HepG2 (cell line): ENCODE results near the gene ZNF554. TPM values are rescaled to one million over a fixed set of nuclear protein-coding genes. Genes with fewer than 3 reads are reported as not detected.
A peak's percentile ranks its signal among the peaks of the same experiment; 100 is the strongest.

Source experiments
- ATAC-seq: fragments of 200-7000 bp; cut with Tn5 transposase; 3 replicates; pipeline ENCODE4 v1.9.1; 2020; ENCODE audit warnings: mild to moderate bottlenecking, moderate library complexity
- BruUV-seq: library from RNA; stranded (reverse); fragments of 400-500 nt; replicated peaks from 2 replicates; lab custom pipeline; 2021; lab: Mats Ljungman, UMichigan
- CTCF ChIA-PET: fragments of 300-600 bp; formaldehyde crosslinking; extraction: SDS; loops from one replicate; lab custom pipeline; 2021; ENCODE audit warnings: low total read pairs, inconsistent platforms, low intra/inter-chr PET ratio; lab: Yijun Ruan, JAX
- POLR2A ChIA-PET: fragments of 350-600 bp; sonication (Branson Sonifier 250); formaldehyde crosslinking; loops from one replicate; lab custom pipeline; 2020; ENCODE audit warnings: antibody characterized with exemption, inconsistent platforms; lab: Yijun Ruan, JAX
- DNase-seq: peaks from one replicate; pipeline ENCODE4 v3.0.0-alpha.2; 2015; ENCODE audit warnings: low spot score
- FAIRE-seq: peaks from 3 replicates; lab custom pipeline; 2011; peaks lifted over from hg19 to GRCh38; lab: Jason Lieb, UNC
- H2AFZ ChIP-seq: one replicate; pipeline ENCODE4 v1.6.1; 2011; ENCODE audit warnings: low read length, inconsistent platforms
- H3K27ac ChIP-seq: fragments of 300-600 bp; 3 replicates; pipeline ENCODE4 v1.8.0; 2011; ENCODE audit warnings: mixed run types, mild to moderate bottlenecking, mixed read lengths, low read length, inconsistent platforms; ENCODE audit not compliant: insufficient read depth; ENCODE audit errors: extremely low read length
- H3K27me3 ChIP-seq, 2 experiments: fragments of 200-600 bp in 1 of 2; 2 replicates in 1 of 2; 3 replicates in 1 of 2; pipeline versions ENCODE4 v1.6.0 to v1.8.0; 2011; ENCODE audit warnings: low read length in 2 of 2, mild to moderate bottlenecking in 2 of 2, moderate library complexity in 2 of 2, inconsistent platforms in 1 of 2; ENCODE audit not compliant: insufficient read depth in 2 of 2, control insufficient read depth in 1 of 2
- H3K36me3 ChIP-seq, 2 experiments: fragments of 200-600 bp in 1 of 2; replicated peaks in 1 of 2; 2 replicates in 1 of 2; 3 replicates in 1 of 2; pipeline versions ENCODE4 v1.5.1 to v1.8.0; 2011; ENCODE audit warnings: low read length in 2 of 2, inconsistent platforms in 1 of 2; ENCODE audit not compliant: insufficient read depth in 2 of 2, control insufficient read depth in 1 of 2
- H3K4me1 ChIP-seq: 2 replicates; pipeline ENCODE4 v1.5.1; 2012; ENCODE audit warnings: low read length, inconsistent platforms; ENCODE audit not compliant: insufficient read depth
- H3K4me2 ChIP-seq: 2 replicates; pipeline ENCODE4 v1.6.0; 2011; ENCODE audit warnings: low read depth, low read length, inconsistent platforms
- H3K4me3 ChIP-seq, 3 experiments: fragments of 200-600 bp in 1 of 3; sonication (generic), shearing (Covaris generic) in 1 of 3; replicated peaks in 1 of 3; 2 replicates each; pipeline ENCODE4 v1.5.1; 2011 to 2016; ENCODE audit warnings: low read length in 3 of 3, inconsistent platforms in 2 of 3, low read depth in 2 of 3, mild to moderate bottlenecking in 2 of 3, control low read depth in 1 of 3, mixed read lengths in 1 of 3; ENCODE audit not compliant: insufficient read depth in 1 of 3
- H3K79me2 ChIP-seq: one replicate; pipeline ENCODE4 v1.6.1; 2011; ENCODE audit warnings: low read length, inconsistent platforms; ENCODE audit not compliant: insufficient read depth
- H3K9ac ChIP-seq: 2 replicates; pipeline ENCODE4 v1.6.0; 2011; ENCODE audit warnings: mild to moderate bottlenecking, low read depth, low read length, inconsistent platforms; ENCODE audit not compliant: insufficient read depth
- H3K9me3 ChIP-seq: 2 replicates; pipeline ENCODE4 v1.5.1; 2012; ENCODE audit warnings: mild to moderate bottlenecking, low read length
- H4K20me1 ChIP-seq: 2 replicates; pipeline ENCODE4 v1.6.0; 2011; ENCODE audit warnings: inconsistent platforms, mild to moderate bottlenecking, low read length, moderate library complexity; ENCODE audit not compliant: insufficient read depth
- ETV5 ChIP-seq: IDR thresholded peaks from 2 replicates; pipeline ENCODE4 v1.6.1; 2018; ENCODE audit warnings: missing biosample characterization, missing genetic modification reagents, inconsistent platforms, borderline replicate concordance
- FOSL2 ChIP-seq: sonication (generic); formaldehyde crosslinking; IDR thresholded peaks from 2 replicates; pipeline ENCODE4 v1.4.0; 2020; ENCODE audit warnings: missing genetic modification reagents
- GABPA ChIP-seq, 2 experiments: IDR thresholded peaks; 2 replicates each; pipeline ENCODE4 v1.6.1; 2011 to 2016; ENCODE audit warnings: low read depth in 2 of 2, low read length in 1 of 2, missing biosample characterization in 1 of 2, missing genetic modification characterization in 1 of 2
- GPN1 ChIP-seq: sonication (generic); formaldehyde crosslinking; IDR thresholded peaks from 2 replicates; pipeline ENCODE4 v1.5.1; 2020; ENCODE audit warnings: missing genetic modification reagents, borderline replicate concordance
- HDAC1 ChIP-seq: sonication (generic); formaldehyde crosslinking; IDR thresholded peaks from 2 replicates; pipeline ENCODE4 v1.5.1; 2020; ENCODE audit warnings: mild to moderate bottlenecking, missing genetic modification reagents
- MED1 ChIP-seq: sonication (generic); formaldehyde crosslinking; IDR thresholded peaks from 2 replicates; pipeline ENCODE4 v1.4.0; 2020; ENCODE audit warnings: missing genetic modification reagents
- NRL ChIP-seq: sonication (generic); formaldehyde crosslinking; IDR thresholded peaks from 2 replicates; pipeline ENCODE4 v1.5.0; 2020; ENCODE audit warnings: missing genetic modification reagents, mild to moderate bottlenecking, moderate library complexity, borderline replicate concordance
- POLR2A ChIP-seq, 2 experiments: IDR thresholded peaks; 2 replicates each; pipeline ENCODE4 v1.6.1; 2011; ENCODE audit warnings: low read depth in 2 of 2, low read length in 2 of 2, mild to moderate bottlenecking in 1 of 2, moderate library complexity in 1 of 2; ENCODE audit not compliant: insufficient read depth in 1 of 2
- RARA ChIP-seq: IDR thresholded peaks from 2 replicates; pipeline ENCODE4 v1.6.1; 2016; ENCODE audit warnings: missing genetic modification reagents, missing compliant biosample characterization
- SAP130 ChIP-seq: IDR thresholded peaks from 2 replicates; pipeline ENCODE4 v1.6.1; 2016; ENCODE audit warnings: low read depth
- ZFP82 ChIP-seq: sonication (generic); formaldehyde crosslinking; IDR thresholded peaks from 2 replicates; pipeline ENCODE4 v1.5.1; 2020; ENCODE audit warnings: mild to moderate bottlenecking, missing genetic modification reagents, borderline replicate concordance
- ZNF207 ChIP-seq: fragments of 450-650 bp; IDR thresholded peaks from 2 replicates; pipeline ENCODE4 v1.6.1; 2016; ENCODE audit warnings: antibody characterized with exemption, borderline replicate concordance
- ZNF253 ChIP-seq: sonication (generic); formaldehyde crosslinking; IDR thresholded peaks from 2 replicates; pipeline ENCODE4 v1.8.0; 2022; ENCODE audit warnings: mild to moderate bottlenecking, missing genetic modification reagents, borderline replicate concordance
- ZNF296 ChIP-seq: sonication (generic); formaldehyde crosslinking; conservative IDR thresholded peaks from 2 replicates; pipeline ENCODE4 v1.5.0; 2020; ENCODE audit warnings: mild to moderate bottlenecking, missing genetic modification reagents
- ZNF563 ChIP-seq: sonication (generic); formaldehyde crosslinking; IDR thresholded peaks from 2 replicates; pipeline ENCODE4 v1.8.0; 2022; ENCODE audit warnings: mild to moderate bottlenecking, moderate library complexity, missing genetic modification reagents
- ZNF891 ChIP-seq: sonication (generic); formaldehyde crosslinking; IDR thresholded peaks from 2 replicates; pipeline ENCODE4 v1.5.0; 2020; ENCODE audit warnings: mild to moderate bottlenecking, missing genetic modification reagents
- WGBS: methylation state at CpG from one replicate; pipeline ENCODE4 v1.1.6; 2017; ENCODE audit warnings: low lambda C conversion rate; 5-methylcytosine and 5-hydroxymethylcytosine counted together
- in situ Hi-C: cut with HindIII; loops from 2 replicates; pipeline ENCODE4 v1.10.0; 2017; ENCODE audit warnings: low pct_unique_long_range_greater_than_20kb; ENCODE audit not compliant: extremely low pct_ligation_motif_present
- intact Hi-C: fragments of 100-400 bp; cut with micrococcal nuclease; formaldehyde crosslinking; loops from one replicate; pipeline ENCODE4 v1.10.0; 2022; ENCODE audit not compliant: unreplicated experiment
- polyA plus RNA-seq, 8 experiments: library from polyadenylated mRNA; depleted of rRNA in 3 of 8; stranded (reverse) in 7 of 8; unstranded in 1 of 8; fragments of >200 nt; fragmentation: Illumina TruSeq in 4 of 8; extraction: Trizol in 4 of 8; gene quantifications; 2 replicates each; pipeline versions ENCODE4 v1.2.1 to v1.2.3, GENCODE V29; 2011 to 2016; ENCODE audit warnings: low read depth in 4 of 8, missing spikeins in 1 of 8, mixed read lengths in 1 of 8; ENCODE audit not compliant: insufficient read depth in 1 of 8
- total RNA-seq, 5 experiments: library from RNA; depleted of rRNA; stranded (reverse); fragments of >200 nt; fragmentation: Illumina TruSeq; extraction: Trizol; gene quantifications; 2 replicates each; pipeline ENCODE4 v1.2.3, GENCODE V29; 2016; ENCODE audit warnings: low read depth in 1 of 5
- TF ChIP-seq, protein P1 (sequence below): sonication (generic); IDR thresholded peaks from 2 replicates; pipeline ENCODE4 v1.6.1; 2016; ENCODE audit warnings: low read depth, borderline replicate concordance
- TF ChIP-seq, protein P2 (sequence below): sonication (generic); formaldehyde crosslinking; IDR thresholded peaks from 2 replicates; pipeline ENCODE4 v1.4.0; 2020; ENCODE audit warnings: missing genetic modification reagents
- TF ChIP-seq, protein P3 (sequence below): sonication (generic); formaldehyde crosslinking; IDR thresholded peaks from 2 replicates; pipeline ENCODE4 v1.4.0; 2020; ENCODE audit warnings: low read depth, mild to moderate bottlenecking, missing genetic modification reagents
- TF ChIP-seq, protein P4 (sequence below): sonication (generic); formaldehyde crosslinking; IDR thresholded peaks from 2 replicates; pipeline ENCODE4 v1.4.0; 2020; ENCODE audit warnings: missing genetic modification reagents

Gene ZNF554
- total and polyA plus RNA-seq, 2 of the 13 experiments (the other 11 are each of a cell fraction or from before 2014, with no cell fraction given), result 2.2 to 2.7 TPM

DNA sequence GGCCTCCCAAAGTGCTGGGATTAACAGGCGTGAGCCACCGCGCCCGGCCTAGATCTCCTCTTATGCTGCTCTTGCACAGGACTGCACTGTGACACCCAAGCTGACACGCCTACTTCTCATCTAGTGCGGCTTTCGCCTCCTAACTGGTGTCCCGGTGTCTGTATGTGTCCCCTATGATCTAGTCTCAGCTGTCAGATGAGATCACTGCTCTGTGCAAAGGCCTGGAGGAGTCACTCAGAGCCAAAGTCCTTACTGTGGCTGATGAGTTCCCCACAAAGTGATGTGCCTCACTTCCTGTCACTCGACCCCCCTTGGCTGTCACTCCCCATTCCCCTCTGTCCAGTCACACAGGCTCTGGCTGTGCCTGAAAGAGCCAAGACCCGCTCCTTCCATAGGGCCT is 50.0 kb downstream of the ZNF554 start:
- FAIRE-seq (peak; percentile 65), DNase-seq (peak; percentile 57), ATAC-seq (no peak; the same call in 2 of the 3 replicates)
- BruUV-seq, result no TSS peak
- ChIA-PET CTCF (no interaction called here), POLR2A (no interaction called here)
- peaks cover 25% of the 10 kb centered on the region for H3K79me2 ChIP-seq
- peak overlapping the region; percentile 2 for H3K27ac ChIP-seq
- H3K27me3 ChIP-seq, result no peaks in the 10 kb centered on the region
- H4K20me1 ChIP-seq, result peaks cover 2% of the 10 kb centered on the region; the same call in 1 of the 2 replicates
- no peak overlapping the region for H3K9ac ChIP-seq
- H3K4me3 ChIP-seq, result no peak overlapping the region
- H2AFZ ChIP-seq, result no peak overlapping the region
- H3K36me3 ChIP-seq, result peaks cover 4 to 8% of the 10 kb centered on the region in 2 experiments; a peak in 4 of 5 replicates
- WGBS, result 83% methylated on average over 10 of the region's 10 CpGs
- intact Hi-C loops (no loop called here), in situ Hi-C loops (loop anchor here (10.0 kb wide), 1 partner anchor 55 kb away; the partner anchor contains the start of gene ZNF554)
- peak overlapping the region; percentile 24; the same call in 1 of the 2 replicates for H3K4me2 ChIP-seq
- H3K9me3 ChIP-seq, result no peaks in the 10 kb centered on the region
- H3K4me1 ChIP-seq, result peaks cover 40% of the 10 kb centered on the region
- TF ChIP-seq HDAC1 (CRISPR knock-in tag) (peak; percentile 32; the same call in 1 of the 2 replicates), MED1 (CRISPR knock-in tag) (0 out of 2 replicates have a peak, but pooled peaks have one; percentile 26), ZNF891 (CRISPR knock-in tag) (0 out of 2 replicates have a peak, but pooled peaks have one; percentile 34), GPN1 (CRISPR knock-in tag) (no peak), ZNF207 (no peak), ZFP82 (CRISPR knock-in tag) (0 out of 2 replicates have a peak, but pooled peaks have one; percentile 22), SAP130 (peak; percentile 87), FOSL2 (CRISPR knock-in tag) (peak; percentile 30; the same call in 1 of the 2 replicates), ZNF253 (no peak), ZNF296 (no peak), GABPA (IDR thresholded peaks at IDR 0.05; ENCODE audit: low read depth, low read length) (no peak), GABPA (CRISPR knock-in tag; IDR thresholded peaks at IDR 0.05; ENCODE audit: low read depth) (peak; percentile 56), ETV5 (peak; percentile 75; the same call in 1 of the 2 replicates), RARA (CRISPR knock-in tag) (0 out of 2 replicates have a peak, but pooled peaks have one; percentile 35), NRL (CRISPR knock-in tag) (peak; percentile 44; the same call in 1 of the 2 replicates), ZNF563 (CRISPR knock-in tag) (no peak), POLR2A (IDR thresholded peaks at IDR 0.05; ENCODE audit: insufficient read depth in 1 of 2, low read depth in 2 of 2, low read length in 2 of 2) (0 out of 4 replicates have a peak, but pooled peaks of 1 of the 2 experiments have one; percentile 20)
- TF ChIP-seq, protein P1, sequence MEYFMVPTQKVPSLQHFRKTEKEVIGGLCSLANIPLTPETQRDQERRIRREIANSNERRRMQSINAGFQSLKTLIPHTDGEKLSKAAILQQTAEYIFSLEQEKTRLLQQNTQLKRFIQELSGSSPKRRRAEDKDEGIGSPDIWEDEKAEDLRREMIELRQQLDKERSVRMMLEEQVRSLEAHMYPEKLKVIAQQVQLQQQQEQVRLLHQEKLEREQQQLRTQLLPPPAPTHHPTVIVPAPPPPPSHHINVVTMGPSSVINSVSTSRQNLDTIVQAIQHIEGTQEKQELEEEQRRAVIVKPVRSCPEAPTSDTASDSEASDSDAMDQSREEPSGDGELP, result peak; percentile 32; the same call in 1 of the 2 replicates
- TF ChIP-seq, protein P2, sequence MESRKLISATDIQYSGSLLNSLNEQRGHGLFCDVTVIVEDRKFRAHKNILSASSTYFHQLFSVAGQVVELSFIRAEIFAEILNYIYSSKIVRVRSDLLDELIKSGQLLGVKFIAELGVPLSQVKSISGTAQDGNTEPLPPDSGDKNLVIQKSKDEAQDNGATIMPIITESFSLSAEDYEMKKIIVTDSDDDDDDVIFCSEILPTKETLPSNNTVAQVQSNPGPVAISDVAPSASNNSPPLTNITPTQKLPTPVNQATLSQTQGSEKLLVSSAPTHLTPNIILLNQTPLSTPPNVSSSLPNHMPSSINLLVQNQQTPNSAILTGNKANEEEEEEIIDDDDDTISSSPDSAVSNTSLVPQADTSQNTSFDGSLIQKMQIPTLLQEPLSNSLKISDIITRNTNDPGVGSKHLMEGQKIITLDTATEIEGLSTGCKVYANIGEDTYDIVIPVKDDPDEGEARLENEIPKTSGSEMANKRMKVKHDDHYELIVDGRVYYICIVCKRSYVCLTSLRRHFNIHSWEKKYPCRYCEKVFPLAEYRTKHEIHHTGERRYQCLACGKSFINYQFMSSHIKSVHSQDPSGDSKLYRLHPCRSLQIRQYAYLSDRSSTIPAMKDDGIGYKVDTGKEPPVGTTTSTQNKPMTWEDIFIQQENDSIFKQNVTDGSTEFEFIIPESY (CRISPR knock-in tag), result 0 out of 2 replicates have a peak, but pooled peaks have one; percentile 36
- TF ChIP-seq, protein P3, sequence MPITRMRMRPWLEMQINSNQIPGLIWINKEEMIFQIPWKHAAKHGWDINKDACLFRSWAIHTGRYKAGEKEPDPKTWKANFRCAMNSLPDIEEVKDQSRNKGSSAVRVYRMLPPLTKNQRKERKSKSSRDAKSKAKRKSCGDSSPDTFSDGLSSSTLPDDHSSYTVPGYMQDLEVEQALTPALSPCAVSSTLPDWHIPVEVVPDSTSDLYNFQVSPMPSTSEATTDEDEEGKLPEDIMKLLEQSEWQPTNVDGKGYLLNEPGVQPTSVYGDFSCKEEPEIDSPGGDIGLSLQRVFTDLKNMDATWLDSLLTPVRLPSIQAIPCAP, result no peak
- TF ChIP-seq, protein P4, sequence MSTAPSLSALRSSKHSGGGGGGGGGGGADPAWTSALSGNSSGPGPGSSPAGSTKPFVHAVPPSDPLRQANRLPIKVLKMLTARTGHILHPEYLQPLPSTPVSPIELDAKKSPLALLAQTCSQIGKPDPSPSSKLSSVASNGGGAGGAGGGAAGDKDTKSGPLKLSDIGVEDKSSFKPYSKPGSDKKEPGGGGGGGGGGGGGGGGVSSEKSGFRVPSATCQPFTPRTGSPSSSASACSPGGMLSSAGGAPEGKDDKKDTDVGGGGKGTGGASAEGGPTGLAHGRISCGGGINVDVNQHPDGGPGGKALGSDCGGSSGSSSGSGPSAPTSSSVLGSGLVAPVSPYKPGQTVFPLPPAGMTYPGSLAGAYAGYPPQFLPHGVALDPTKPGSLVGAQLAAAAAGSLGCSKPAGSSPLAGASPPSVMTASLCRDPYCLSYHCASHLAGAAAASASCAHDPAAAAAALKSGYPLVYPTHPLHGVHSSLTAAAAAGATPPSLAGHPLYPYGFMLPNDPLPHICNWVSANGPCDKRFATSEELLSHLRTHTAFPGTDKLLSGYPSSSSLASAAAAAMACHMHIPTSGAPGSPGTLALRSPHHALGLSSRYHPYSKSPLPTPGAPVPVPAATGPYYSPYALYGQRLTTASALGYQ (CRISPR knock-in tag), result no peak
